HG02943 (cell line): ENCODE data around the gene TRAF3IP3.
A peak's percentile ranks its signal among the peaks of the same experiment; 100 is the strongest.
"Not testable (repeated sequence)": the region's sequence is repeated elsewhere in the genome, so short reads cannot be mapped to it uniquely, and the experiment has no call there.

ENCODE experiments used
- ATAC-seq: cut with Tn5 transposase; IDR thresholded peaks from one replicate; pipeline ENCODE4 v1.9.1; 2021; ENCODE audit warnings: mild to moderate bottlenecking, low read depth, moderate library complexity; ENCODE audit not compliant: unreplicated experiment

Gene TRAF3IP3

DNA sequence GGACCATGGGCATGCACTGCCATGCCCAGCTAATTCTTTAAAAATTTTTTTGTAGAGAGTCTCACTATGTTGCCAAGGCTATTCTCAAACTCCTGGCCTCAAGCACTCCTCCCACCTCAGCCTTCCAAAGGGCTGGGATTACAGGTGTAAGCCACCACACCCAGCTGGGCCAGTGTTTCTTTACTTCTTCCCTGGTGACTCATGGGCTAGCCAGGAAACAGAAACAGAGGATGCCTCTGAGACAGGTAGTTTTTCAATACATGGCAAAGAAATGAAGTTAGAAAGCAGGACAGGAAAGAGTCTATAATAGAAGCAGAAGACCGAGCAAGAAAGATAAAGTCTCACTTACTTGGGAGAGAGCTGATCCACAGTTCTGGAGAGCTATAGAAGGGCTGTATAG is 36.1 kb downstream of the TRAF3IP3 start:
- no peak for ATAC-seq

DNA sequence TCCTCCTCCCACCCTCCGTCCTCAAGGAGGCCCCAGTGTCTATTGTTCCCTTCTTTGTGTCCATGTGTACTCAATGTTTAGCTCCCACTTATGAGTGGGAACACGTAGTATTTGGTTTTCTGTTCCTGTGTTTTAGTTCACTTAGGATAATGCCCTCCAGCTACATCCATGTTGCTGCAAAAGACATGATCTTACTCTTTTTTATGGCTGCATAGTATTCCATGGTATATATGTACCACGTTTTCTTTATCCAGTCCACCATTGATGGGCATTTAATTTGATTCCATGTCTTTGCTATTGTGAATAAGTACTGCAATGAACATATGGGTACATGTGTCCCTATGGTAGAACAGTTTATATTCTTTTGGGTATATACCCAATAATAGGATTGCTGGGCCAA is 37.9 kb downstream of the TRAF3IP3 start:
- ATAC-seq: not testable (repeated sequence)

DNA sequence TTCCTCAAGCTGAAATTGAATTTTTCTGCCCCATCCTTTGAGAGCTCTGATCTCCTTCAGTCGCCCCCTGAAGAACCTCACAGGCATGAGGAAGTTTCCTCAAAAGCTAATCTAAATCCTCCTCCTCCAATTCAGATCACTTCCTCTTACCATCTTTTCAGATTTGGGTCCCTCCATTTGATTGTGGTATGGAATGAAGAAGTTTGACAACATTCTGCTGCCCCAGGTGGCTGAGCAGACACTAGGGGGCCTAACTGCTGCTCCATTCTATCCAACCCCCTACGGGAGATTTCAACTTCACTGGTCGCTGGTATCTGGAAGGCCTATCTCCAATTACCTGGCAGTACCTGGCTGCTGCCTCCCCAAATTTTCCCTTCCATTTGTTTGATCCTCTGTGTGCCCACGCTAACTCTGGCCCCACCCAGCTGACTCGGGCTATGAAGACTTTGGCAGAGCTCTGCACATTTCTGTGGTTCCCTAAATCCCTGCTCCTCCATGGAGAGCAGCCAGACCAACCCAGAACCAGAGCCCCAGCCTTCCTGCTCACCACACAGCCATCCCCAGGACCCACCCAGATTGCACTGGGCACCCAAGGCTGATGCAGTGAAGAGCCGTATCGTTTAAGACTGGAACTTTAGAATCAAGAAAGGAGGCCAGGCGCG is 42.3 kb downstream of the TRAF3IP3 start:
- no peak for ATAC-seq

DNA sequence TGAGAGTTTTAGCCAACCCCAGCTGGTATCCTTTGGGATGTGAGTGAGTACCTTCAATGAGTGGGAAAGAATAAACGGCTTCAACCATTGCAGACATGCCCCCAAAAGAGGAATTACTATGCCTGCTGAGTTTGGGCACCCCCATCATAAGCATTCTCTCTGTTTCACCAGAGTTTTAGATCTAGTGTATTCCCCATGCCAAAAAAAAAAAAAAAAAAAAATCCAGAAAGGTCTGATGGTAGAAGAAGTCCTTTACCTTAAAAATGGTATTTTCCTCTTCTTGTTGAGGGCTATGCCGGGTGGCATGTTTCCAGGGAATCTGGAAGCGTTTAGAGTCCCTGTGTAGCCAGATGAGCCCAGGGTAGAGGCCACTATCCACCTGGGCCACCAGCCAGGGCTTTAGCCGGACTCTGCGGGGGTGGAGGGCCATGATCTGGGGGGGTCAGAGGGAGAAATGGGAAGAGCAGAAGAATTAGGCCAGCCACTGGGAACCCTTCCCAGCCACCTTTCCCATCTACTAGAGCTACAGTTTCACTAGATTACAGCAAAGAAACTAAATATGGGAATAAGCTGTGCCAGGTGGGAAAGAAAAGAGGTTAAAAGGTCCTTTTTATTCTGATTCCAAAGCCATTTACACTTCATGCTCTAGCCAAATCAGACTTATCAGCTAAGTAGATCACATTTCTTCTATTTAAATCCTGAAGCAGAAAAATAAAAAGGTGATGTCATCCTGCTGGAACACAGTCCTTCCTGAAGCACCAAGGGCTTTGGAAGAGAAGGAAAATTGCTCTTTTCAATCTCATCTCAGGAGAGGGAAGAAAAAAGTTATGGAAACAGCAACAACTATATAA is 45.4 kb downstream of the TRAF3IP3 start:
- no peak for ATAC-seq

DNA sequence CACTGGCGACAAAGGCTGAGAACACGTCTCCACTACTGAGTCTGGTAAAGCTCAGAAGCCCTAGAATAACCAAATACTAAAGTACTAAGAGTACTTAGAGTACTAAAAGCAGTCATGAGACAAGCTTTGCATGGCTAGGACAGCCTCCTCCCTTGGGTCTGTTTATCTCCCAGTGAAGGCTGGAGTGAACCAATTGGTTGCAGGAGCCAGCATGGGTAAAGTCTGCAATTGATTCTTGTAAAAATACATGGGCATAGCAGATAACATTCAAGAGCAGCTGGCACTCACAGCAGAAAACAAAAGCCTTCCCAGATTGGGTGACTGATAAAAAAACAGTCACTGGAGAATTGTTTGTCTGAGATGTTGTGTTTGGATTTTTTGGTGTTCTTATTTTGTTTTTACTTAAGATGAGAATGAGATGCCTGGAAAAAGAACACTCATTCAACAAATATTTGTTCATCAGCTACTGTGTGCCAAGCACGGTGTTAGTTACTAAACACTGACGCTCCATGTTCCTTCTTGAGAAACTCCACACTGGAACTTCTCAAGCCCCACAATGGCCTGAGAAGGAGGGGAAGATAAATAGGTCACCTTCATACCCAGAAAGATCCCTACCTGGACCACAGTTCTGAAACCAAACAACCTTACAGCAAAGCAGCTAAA is 46.4 kb downstream of the TRAF3IP3 start:
- no peak for ATAC-seq

DNA sequence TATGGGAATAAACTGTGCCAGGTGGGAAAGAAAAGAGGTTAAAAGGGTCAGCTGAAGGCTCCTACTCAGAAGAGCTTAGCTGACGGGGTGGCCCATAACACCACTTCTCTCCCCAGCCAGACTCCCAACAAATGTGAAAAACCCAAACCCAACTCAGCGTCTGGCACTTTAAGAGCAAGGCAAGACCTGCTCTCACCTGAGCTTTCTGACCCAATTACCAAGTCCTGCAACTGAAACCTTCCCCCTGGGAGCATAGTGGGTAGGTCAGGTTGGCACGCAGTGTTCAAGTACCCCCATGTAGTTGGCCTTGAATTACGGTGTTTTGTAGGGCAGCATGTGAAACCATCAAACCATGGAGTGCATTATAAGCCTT is 46.9 kb downstream of the TRAF3IP3 start:
- no peak for ATAC-seq

DNA sequence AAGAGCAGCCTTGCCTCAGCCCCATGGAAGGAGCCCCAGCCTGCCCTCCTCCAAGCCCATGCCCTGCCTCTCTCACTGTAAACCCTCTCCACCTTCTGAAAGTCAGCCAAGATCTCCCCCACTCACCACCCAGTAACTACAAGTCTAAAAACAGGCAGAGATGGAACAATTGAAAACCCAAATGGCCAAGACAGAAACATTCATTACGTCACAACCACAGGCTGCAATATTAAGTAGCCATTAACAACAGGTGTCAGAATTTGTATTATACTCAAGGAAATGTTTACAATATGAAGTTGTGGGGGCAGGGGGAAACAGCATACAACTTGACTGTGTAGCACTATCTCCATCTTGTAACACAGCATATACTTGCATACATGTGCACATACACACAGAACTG is 47.7 kb downstream of the TRAF3IP3 start:
- no peak for ATAC-seq

DNA sequence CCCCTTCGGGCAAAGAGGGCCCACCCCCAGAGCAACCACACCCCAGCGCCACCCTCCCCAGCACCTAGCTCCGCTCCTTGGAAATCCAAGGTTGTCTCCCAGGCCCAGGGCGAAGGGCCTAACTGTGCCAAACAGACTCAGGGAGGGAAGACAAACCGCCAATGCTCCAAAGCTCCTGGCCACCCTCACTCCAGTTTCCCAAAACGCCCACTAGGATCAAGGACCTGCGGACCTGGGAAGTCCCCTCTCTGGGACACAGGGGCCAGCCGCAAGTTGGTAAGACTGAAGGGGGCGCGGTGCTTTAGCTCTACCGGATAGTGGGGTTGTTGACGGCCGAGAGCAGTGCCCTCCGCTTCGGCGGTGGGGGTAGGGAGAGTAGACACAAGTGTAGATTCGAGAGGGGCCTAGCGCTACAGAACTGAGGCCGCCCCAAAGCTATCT is 49.5 kb downstream of the TRAF3IP3 start:
- no peak for ATAC-seq

DNA sequence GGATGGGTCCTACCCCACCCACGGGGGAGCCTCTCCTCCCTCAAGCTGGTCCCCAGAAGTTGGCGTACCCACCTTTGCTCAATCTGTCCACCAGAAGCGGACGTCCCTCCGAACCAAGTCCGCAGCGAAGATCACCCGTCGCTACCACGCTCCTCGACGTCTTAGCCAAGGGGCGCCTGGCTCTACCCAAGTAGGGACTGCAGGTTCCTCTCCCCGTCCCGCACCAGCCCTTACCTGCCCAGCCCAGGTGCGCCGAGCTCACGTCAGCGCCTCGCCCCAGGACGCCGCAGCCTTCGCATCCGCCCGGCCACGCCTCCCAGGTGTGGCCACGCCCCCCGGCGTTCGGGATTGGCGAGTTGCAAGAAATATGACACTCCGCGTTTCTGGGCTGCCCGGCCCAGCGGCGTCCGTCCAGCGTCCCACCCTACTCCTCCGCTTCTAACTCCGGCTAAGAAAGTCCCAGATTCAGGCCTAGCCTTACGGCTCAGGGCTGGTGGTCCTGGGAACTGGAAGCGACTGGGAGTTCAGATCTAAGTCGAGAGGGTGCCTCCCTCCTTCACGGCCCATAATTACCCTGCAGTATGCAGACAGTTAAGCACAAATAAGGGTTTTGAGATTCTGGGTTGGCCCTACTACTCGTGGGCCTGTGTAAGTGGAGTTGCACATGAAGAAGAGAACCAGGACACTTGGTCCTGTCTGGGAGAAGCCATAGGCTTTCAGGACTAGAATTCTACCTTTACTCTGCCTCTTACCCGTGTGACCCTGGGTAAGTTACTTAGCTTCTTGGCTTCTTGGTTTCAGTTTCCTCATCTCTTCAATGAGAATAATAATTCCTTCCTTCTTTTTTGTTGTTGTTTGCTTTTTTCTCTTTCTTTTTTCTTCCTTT is 50.3 kb downstream of the TRAF3IP3 start, which contains the start of gene IRF6:
Gene IRF6, minus strand, starts transcription at position 268 of the 886 bp plus-strand sequence. CDS start 4,729 bp downstream, outside the sequence.
- ATAC-seq: peak; percentile 94

DNA sequence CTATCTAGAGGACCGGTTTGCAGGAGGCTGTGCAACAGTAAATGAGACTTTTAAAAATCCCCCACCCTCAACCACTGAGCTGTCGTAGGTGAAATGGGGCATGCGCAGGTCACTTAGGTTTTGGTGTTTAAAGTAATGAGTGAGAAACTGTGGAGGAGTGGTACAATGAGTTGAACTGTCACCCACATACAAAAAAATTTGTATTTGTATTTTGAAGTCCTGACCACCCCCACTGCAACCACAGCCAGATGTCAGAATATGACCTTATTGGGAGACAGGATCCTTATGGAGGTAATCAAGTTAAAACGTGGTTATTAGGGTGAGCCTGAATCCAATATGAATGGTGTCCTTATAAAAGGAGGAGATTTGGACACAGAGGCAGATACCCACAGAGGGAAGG is 51.7 kb downstream of the TRAF3IP3 start:
- no peak for ATAC-seq

DNA sequence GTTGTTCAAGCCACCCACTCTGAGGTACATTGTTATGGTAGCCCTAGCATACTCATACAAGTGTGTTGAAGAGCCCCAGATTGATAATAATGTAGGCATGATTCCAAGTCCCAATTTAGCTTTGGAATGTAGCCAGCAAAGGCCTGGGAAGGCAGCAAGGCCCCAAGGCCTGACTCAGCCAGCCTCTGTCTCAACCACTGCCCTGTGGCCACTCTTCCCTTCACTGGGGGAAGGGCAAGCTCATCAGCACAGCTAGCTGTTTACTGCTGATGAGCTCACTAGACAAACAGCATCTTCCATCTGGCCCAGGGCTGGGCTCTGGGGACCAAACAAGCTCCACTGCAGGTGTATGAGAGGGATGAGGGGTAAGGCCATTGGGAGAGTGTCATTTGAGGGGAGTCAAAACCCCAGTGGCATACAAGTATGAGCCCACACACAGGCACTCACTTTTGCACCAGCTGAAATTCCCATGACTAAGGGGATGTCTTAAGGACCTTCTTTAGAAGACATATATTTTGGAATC is 52.3 kb downstream of the TRAF3IP3 start:
- no peak for ATAC-seq

DNA sequence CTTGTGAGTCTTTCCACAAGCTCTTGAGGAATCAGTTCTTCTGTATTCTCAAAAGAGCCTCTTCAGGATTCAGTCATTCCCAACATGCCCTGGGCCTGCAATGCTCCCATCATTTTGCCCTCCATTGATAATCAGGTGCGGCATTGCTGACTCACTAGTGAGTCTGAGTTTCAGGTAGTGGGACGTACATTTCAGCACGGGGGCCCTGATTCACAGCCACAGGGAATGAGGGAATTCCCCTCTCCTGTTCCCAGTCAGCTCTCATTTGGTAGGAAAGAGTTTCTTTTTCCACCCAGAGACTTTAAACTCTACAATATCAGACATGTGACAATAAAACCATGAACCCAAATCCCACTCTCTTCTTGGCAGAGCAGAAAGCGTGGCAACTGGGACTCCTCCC is 53.8 kb downstream of the TRAF3IP3 start:
- ATAC-seq: no peak

DNA sequence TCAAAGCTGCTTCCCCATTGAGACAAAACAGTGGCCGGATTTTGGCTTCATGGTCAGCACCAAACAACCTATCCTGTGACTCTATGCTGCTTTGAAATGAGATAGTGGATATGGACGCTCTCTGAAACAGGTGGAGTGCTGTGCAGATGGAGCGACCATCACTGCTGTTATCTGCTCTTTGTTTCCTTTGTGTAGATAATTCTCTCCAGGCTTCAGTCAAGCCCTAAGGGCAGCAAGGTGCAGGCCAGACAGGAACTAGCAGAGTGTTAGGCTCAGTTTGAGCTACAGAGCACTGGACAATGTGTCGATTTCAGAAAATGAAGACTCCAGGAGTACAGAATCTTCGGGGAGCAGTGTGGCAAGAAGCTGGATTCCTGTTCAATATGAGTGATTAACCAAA is 54.9 kb downstream of the TRAF3IP3 start:
- no peak for ATAC-seq

DNA sequence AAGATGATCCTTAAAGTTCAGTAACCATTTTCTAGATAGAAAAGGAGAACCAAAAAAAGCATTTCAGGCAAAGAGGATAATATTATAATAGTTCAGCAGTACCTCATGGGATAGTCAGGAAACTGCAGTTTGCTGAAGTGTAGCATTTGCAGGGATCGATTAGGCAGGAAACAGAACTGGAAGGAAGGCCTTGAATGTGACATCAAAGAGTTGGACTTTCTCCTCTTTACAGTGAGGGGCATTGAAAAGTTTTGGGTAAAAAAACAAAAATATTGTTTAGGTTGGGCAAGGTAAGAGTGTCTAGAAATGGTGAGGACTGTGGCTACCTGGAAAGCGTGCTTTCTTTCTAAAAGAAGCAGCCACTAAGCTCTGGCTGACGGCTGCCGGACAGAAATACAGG is 58.0 kb downstream of the TRAF3IP3 start:
- no peak for ATAC-seq

DNA sequence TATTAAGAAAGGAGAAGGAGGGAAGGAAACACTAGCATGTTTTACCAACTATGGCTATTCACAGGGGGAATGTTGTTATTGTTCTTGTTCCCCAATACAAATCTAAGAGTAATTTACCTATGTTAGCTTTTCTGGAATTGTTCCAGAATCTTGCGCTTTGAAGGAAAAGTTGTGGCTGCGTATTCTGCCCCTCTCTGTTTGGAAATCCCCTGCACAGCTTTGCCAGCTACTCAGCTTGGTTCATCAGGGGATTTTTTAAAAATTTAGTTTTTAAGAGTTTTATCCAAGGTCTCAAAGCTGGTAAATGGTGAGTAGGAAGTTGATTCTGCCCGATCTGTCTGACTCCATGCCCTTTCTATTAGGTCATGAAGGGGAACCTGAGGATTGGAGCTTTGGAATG is 59.6 kb downstream of the TRAF3IP3 start:
- ATAC-seq: no peak

DNA sequence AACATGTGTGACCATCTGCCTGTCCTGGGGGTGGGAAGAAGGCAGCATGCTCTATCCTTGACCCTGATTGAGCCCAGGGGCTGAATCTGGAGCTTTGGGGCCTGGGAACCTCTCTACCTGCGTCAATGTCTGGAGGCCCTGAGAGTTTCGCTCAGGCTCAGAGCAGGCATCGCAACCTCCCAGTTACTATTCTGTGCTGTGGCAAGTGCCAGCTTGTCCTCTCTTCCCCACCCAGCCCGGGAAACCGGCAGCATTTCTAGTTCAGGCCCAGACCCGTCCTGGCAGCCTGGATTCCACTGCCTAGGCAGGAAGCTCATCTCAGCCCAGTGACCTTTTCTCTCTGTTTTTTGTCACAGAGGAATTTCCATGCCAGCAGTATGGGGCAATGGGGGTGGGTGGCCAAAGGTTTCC is 60.1 kb downstream of the TRAF3IP3 start:
- ATAC-seq: no peak

DNA sequence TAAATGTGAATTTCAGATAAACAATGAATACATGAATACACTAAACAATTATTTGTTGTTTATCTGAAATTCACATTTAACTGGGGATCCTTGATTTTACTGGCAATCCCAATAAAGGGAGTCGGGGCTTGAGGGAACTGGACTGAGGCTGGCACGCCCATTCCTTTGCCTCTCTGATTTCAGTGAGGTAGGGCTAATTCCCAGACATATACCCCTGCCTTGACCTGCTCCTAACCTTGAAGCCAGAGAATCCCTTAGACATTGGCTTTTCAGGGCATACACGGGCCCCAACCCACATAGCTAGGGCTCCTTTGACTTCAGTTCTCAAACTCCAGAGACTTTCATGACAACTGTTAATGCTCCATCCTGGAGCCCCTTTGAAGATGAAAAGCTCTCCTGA is 61.1 kb downstream of the TRAF3IP3 start:
- ATAC-seq: no peak

DNA sequence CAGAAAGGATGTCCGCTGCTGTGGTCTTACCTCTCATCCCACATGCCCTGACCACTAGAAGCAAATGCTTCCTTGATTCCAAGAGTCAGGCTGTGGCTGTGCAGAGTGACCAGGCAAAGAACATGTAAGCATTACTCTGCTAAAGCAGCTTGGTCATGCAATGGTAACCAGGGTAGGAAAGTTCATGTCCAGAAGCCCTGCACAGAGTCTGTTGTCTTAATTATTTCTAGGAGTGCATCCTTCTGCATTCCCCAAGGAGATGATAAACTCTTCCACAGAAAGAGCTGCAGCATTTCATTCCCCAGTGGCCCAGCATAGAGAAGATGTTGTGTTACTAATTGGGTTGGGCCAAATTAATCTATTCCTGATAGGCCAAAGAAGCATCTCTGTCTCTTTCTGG is 61.8 kb downstream of the TRAF3IP3 start:
- ATAC-seq: no peak

DNA sequence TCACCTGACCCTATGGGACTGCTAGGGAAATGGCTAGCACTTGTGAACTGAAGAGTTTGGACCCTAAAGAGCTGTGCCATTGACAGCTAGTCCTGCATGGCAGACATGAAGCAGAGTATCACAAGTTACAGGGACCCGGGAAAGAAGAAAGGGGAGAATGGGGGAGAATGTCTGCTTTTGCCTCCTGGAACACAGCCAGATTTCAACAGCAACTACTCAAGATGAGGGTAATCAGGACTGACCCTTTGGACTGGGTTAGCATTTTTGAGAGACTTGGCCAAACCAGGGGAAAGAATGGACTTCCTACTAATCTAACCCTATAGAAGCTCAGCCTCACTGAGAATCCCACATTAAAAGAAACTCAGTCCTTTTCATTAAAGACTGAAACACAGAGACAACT is 63.2 kb downstream of the TRAF3IP3 start:
- no peak for ATAC-seq

DNA sequence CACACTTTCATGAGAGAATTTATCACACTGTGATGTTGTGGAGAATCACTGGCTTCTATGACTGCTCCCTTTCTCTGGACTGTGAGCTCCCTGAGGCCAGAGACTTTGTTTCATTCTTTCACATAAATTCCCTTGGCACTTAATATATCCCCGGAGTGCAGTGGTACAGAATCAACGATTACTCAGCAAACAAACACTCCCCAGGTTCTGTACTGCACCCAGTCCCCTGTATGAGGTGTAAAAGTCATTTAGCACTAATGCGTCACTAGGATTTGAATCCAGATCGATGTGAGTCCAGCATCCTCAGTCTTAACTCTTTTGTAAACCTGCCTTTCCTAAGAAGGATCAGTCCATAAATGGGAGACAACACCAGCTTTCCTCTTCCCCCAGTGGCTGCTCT is 65.1 kb downstream of the TRAF3IP3 start:
- no peak for ATAC-seq
